C4-2B (cell line): ENCODE data around the gene ETF1.

ENCODE experiments used
- ZFX ChIP-seq: fragments of 450-650 bp; IDR thresholded peaks from 2 replicates; pipeline ENCODE4 v1.6.1; 2017
- TF ChIP-seq, protein P1 (sequence below): fragments of 450-650 bp; conservative IDR thresholded peaks from 2 replicates; pipeline ENCODE4 v1.5.1; 2017; ENCODE audit warnings: mild to moderate bottlenecking

DNA sequence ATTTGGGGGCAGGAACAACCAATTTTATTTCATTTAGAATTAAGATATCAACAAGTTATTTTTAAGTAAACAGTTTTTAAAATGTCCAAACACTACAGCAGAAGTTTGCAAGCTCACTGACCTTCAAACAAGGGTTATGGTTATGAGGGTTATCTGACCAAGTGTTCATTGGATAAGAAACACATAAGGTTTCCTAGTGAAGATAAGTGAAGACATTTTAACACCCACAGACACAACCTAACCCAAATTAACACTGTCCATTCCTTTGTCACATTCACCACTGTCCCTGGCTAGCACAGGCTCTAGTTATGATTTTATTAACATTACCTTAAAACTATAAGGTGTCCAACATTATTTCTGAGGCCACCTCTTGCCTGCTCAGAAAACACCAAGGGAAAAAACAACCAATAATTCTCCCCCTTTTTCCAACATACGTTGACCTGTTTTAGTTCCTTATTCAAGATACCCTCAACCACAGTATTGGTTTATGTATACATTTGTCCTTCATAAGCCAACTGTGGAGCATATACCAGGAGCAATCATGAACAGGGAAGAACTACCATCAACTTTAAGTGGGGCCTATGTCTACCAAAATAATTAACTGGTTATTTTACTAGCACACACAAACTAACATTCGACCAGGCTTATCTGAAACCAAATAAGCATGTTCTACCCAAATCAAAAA lies 4.0 kb downstream of the ETF1 start:
- TF ChIP-seq, protein P1, sequence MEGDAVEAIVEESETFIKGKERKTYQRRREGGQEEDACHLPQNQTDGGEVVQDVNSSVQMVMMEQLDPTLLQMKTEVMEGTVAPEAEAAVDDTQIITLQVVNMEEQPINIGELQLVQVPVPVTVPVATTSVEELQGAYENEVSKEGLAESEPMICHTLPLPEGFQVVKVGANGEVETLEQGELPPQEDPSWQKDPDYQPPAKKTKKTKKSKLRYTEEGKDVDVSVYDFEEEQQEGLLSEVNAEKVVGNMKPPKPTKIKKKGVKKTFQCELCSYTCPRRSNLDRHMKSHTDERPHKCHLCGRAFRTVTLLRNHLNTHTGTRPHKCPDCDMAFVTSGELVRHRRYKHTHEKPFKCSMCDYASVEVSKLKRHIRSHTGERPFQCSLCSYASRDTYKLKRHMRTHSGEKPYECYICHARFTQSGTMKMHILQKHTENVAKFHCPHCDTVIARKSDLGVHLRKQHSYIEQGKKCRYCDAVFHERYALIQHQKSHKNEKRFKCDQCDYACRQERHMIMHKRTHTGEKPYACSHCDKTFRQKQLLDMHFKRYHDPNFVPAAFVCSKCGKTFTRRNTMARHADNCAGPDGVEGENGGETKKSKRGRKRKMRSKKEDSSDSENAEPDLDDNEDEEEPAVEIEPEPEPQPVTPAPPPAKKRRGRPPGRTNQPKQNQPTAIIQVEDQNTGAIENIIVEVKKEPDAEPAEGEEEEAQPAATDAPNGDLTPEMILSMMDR, result no peak
- TF ChIP-seq ZFX, result no peak
